GM19023 (cell line): ENCODE data around the gene MYH16.
A peak's percentile ranks its signal among the peaks of the same experiment; 100 is the strongest.
"Not testable (repeated sequence)": the region's sequence is repeated elsewhere in the genome, so short reads cannot be mapped to it uniquely, and the experiment has no call there.

Source experiments
- ATAC-seq: cut with Tn5 transposase; IDR thresholded peaks from one replicate; pipeline ENCODE4 v1.9.1; 2021; ENCODE audit warnings: mild to moderate bottlenecking, moderate library complexity; ENCODE audit not compliant: unreplicated experiment

Gene MYH16

DNA sequence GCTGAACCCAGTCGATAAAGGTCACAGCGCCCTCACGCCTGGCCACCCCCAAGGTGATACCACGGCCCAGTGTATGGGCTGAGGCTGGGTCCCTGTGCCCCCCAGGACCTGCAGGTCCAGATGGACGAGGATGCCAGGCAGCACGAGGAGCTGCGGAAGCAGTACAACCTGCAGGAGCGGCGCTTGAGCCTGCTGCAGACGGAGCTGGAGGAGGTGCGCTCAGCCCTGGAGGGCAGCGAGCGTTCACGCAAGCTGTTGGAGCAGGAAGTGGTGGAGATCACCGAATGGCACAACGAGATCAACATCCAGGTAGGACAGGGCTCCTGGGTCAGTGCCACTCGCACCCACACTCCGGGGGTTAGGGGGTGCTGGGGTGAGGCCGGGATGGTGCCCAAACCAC is 28.9 kb downstream of the MYH16 start:
- no peak for ATAC-seq

DNA sequence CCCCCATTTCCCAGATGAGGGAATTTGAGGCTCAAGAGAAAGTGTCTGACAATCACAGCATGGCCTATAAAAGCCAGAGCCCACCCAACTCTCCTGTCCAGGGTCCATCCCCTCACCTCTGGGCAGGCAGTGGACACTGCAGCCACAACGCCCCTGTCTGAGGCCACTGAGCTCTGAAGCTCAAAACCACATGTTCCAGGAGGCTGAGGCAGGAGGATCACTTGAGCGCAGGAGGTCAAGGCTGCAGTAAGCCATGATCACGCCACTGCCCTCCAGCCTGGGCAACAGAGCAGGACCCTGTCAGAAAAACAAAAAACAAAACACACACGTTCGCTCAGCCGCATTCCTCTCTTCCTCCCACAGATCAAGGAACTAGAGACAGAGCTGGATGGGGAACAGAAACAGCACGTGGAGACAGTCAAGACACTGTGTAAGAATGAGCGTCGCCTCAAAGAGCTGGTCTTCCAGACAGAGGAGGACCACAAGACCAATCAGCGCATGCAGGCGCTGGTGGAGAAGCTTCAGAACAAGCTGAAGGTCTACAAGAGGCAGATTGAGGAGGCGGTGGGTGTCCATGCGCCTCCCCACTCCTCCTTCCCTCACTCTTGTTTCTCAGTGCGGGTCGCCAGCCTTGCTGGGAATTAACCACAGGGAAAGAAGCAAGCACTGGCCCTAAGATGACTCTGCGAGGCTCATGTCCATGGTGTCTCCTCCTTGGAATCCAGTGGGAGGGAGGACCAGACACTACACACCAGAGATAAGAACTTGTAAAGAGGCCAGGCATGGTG is 33.0 kb downstream of the MYH16 start:
- ATAC-seq: no peak

DNA sequence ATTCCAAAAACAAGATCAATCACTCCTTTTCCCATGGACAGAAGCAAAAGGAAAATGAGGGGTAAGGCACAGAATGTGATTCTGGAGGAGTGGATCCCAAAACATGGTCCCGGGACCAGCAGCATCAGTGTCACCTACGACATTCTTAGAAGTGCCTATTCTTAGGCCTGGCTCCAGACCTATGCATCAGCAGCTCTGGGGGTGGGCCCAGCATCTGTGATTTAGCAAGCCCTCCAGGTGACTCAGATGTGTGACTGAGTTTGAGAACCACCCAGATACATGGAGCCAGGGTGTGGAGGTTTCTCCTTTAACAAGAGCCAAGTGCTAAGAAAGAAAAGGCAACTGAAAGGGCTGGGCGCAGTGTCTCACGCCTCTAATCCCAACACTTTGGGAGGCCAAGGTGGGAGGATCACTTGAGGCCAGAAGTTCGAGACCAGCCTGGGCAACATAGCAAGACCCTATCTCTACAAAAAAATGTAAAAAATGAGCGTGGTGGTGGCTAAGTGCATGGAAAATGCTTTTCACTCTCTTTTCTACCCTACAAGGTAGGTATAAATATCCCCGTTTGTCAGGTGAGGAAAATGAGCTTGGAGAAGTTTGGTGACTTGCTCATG is 35.9 kb downstream of the MYH16 start:
- ATAC-seq: no peak

DNA sequence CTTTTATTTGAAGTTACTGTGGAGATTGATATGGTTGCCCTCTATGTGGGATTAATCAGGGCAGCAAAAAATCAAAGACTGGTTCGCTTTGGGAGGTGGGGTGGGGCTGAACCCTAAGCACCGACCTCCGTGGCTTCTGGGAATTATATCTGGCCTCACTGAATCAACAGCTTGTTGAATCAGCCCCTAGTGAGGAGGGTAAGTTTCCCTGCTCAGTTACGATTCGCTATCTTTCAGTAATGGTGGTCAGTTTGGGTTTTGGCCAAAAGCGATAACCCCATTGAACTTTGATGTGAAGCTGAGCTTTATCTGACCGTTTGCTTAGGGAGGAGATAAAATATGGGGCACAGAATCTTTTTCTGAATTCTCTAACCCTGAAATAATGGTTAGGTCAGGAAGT is 36.5 kb downstream of the MYH16 start:
- ATAC-seq: no peak

DNA sequence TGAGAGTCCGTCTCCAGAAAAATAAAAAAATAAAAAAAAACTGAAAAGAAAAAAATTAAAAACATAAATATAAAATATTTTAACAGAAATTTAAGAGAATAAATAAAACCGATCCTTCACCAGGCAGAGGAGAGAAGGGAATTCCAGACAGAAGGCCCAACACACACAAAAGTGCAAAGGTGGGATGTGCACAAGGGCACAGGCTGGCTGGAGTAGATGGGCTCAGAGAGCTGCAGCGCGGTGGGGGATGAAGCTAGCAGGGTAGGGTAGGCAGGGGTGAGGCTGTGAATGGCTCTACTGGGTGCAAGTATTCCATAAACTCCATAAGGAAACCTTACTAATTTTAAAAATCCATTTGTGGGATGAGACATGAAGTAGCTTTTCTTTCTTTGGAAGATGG is 37.4 kb downstream of the MYH16 start:
- ATAC-seq: no peak

DNA sequence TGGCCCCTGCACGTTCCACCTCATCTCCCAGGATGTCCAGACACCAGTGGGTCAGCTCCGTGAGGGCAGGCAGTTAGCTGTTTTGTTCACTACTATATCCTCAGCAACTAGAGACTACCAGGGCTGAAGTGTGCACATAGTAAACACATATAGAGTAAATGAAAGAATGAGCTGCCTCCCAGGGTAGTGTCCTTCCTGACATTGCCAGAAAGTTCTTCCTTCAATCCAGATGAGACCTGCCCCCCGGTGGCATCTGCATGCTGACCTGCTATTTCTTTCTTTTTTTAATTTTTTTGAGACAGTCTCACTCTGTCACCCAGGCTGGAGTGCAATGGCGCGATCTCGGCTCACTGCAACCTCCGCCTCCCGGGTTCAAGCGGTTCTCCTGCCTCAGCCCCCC is 39.1 kb downstream of the MYH16 start:
- no peak for ATAC-seq

DNA sequence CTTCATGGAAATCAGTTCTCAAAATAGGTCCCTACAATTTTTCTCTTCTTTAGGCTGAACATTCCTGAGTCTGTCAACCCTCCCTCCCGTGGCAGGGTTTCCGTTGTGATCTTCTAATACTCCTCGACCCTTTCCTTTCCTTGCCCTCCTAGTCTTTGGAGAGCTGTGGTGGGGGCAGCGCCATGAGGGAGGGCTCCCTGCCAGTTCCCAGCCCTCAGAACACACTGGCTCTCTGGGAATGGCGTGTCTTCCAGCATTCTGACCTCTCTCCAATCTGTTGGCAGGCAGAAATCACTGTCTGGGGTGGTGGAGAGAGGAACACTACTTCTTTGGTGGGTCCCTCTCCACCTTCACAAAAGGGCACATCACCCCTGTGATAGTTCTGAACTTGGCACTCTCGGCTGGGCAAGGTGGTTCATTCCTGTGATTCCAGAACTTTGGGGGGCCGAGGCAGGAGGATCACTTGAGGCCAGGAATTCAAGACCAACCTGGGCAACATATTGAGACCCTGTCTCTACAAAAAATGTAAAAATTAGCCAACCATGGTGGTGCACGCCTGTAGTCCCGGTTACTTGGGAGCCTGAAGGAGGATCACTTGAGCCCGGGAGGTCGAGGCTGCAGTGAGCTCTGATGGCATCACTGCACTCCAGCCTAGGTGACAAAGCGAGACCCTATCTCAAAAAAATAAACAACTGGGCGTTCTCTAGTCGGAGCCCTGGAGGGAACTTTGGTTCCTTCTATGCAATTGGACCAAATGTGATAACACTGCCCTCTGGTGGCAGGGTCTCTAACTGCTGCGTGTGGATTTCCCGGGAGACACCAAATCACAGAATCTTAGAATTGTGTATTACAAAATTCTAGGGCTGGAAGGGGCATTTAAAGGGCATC is 39.9 kb downstream of the MYH16 start:
- no peak for ATAC-seq

DNA sequence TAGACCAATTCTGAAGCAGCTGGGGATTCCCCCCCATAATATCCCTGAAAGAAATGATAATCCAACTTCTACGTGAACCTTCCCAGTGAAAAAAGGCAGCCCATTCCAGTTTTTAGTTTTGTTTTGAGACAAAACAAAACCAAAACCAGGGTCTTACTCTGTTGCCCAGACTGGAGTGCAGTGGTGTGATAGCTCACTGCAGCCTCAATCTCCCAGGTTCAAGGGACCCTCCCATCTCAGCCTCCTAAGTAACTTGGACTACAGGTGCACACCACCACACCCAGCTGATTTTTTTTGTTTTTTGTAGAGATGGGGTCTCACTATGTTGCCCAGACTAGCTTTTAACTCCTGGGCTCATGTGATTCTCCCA is 40.5 kb downstream of the MYH16 start:
- no peak for ATAC-seq

DNA sequence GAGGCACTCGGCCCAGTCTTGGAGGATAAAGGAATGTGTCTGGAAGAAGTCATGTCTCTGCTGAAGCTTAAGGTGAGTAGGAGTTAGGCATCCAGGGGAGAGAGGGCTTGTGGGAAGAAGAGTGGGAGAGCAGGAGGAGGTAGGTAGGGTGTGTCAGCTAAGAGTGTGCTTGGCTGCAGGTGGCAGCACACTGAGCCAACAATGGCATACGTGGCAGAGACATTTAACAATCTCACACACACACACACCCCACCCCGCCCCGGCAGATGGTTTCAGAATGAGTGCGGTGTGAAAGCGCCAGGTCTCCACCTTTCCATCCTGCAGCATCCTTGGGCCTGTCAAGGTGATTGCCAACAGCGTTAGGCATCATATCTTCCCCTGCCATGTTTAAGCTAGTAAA is 41.9 kb downstream of the MYH16 start:
- no peak for ATAC-seq

DNA sequence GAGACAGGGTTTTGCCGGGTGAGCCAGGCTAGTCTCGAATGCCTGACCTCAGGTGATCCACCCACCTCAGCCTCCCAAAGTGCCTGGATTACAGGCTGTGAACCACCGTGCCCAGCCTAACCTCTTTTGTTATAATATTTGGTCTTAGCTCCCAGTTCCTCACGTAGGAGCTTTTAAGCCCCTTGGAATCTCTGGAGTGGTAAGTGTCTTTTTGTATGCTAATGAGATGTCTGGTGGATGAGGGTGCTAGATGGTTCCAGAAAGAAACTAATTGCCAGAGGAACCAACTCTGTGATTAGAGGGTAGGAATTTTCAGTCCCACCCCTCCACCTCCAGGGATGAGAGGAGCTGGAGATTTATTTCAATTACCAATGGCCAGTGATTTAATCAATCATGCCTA is 47.7 kb downstream of the MYH16 start:
- no peak for ATAC-seq

DNA sequence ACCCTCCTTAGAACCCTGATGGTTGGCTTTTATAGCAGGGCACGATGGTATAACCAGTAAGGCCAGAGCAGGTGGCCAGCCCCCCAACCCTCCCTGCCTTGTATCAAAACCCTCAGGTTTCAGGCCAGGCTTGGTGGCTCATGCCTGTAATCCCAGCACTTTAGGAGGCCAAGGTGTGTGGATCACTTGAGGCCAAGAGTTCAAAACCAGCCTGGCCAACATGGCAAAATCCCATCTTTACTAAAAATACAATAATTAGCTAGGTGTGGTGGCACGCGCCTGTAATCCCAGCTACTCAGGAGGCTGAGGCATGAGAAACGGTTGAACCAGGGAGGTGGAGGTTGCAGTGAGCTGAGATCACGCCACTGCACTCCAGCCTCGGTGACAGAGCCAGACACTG is 50.0 kb downstream of the MYH16 start:
- ATAC-seq: not testable (repeated sequence)

DNA sequence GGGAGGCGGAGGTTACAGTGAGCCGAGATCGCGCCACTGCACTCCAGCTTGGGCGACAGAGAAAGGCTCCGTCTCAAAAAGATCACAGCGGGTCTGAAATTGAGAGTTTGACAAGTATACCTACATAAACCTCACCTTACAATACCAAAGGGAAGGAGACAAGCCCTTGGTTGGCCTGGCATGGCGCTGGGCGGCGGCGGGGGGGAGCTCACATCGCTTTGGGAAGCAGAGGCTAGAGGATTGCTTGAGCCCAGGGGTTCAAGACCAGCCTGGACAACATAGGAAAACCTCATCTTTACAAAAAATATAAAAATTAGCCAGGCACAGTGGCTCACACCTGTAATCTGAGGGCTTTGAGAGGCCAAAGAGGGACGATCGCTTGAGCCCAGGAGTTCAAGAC is 51.9 kb downstream of the MYH16 start:
- ATAC-seq: no peak

DNA sequence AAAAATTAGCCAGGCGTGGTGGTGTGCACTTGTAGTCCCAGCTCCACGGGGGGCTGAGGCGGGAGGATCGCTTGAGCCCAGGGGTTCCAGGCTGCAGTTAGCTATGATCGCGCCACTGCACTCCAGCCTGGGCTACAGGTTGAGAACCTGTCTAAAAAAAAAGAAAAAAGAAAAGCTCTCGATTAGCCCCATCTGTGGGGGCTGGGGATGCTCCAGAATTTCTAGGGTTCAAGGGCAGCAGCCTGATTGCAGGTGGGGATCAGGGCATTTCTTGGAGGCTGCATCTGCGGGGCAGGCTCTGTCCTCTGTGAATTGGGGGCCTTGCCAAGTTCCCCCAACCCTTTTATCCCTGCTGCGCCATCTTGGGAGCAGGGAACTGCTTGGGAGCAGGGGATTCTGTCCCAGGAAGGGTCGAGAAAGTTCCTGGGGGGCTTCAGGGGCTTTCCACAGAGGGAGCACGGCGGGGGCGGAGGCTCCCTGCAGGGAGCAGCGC is 52.4 kb downstream of the MYH16 start:
- no peak for ATAC-seq

DNA sequence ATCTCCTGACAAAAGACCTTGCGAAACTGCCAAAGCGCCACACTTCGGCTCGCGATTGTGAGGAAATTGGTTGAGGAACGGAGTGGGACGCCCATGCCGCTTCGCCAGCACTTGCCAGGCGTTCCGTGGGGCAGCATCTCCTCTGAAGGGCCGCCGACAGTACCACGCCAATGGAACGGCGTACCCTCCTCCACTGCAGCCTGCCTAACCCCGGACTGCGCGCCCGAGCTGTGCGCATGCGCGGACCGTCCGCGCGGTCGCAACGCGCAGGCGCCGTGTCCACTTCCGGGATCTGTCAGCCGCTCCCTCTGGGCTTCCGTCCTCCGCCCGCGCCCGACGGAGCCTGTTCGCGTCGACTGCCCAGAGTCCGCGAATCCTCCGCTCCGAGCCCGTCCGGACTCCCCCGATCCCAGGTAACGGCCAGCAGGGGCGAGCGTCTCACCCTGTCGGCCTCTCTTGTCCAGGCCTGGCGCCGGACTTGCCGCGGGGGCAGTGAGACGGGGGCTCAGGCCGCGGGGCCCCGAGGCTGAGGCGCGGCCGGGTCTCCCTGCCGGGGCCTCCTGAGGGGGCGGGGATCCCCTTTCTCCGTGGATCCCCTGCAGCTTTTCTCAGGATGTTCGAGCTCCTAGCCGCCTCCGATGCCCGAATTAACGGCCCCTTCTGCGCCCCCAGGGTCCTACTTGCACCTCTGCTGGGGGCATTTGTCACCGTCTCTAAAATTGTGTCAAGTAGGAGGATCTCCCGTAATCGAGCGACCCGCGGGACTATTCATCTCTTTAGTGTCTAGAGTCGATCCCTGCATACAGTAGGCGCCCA is 53.2 kb downstream of the MYH16 start, which contains the start of gene ARPC1A:
ARPC1A (plus strand) TSS at position 307 of the 816 bp plus-strand sequence. CDS start 7,456 bp downstream, outside the sequence.
- peak; percentile 91 for ATAC-seq

DNA sequence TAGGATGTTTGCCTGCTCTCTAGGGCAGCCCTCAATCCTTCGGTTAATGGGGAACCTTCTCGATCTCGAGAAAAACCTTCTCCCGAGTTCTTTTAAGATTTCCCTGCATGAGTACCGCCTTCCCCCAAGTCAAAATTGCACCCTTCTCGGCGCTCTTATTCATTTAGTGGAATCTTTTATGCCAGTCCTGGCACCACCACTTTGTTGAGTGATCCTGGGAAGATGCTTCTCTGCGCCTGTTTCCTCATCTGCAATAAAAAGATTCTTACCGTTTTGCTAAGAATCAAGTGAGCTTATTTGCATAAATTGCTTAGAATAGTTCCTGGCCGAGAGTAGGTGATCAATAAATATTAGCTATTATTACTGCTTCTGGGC is 53.8 kb downstream of the MYH16 start:
- ATAC-seq: no peak

DNA sequence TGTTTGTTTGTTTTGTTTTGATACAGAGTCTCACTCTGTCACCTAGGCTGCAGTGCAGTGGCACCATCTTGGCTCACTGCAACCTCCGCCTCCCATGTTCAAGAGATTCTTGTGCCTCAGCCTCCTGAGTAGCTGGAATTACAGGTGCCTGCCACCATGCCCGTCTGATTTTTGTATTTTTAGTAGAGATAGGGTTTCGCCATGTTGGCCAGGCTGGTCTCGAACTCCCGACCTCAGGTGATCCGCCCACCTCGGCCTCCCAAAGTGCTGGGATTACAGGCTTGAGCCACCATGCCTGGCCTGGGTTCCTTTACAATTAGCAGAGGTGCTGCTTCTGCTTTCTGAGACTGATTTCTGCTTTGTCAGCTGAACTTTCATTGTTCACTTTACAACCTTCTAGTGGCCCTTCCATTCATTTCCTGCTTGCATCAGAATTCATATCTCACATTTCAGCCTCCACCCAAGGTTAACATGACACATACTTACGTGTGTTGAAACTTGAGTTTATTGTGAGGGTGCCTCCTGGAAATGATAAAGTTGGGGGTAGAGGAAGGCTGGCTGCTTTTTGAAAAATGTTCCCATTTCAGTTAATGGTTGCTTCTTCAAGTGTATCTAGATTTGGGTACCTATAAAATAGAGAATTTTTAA is 57.8 kb downstream of the MYH16 start:
- not testable (repeated sequence) for ATAC-seq

DNA sequence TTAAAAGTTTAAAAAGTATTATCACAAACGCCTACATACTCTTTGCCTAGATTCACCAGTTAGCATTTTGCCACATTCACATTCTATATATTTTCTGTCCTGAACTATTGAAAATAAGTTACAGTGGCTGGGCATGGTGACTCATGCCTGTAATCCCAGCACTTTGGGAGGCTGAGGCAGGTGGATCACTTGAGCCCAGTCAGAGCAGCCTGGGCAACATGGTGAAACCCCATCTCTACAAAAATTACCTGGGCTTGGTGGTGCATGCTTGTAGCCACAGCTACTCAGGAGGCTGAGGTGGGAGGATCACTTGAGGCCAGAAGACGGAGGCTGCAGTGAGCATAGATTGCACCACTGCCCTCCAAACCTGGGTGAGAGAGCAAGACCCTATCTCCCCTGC is 58.4 kb downstream of the MYH16 start:
- no peak for ATAC-seq

DNA sequence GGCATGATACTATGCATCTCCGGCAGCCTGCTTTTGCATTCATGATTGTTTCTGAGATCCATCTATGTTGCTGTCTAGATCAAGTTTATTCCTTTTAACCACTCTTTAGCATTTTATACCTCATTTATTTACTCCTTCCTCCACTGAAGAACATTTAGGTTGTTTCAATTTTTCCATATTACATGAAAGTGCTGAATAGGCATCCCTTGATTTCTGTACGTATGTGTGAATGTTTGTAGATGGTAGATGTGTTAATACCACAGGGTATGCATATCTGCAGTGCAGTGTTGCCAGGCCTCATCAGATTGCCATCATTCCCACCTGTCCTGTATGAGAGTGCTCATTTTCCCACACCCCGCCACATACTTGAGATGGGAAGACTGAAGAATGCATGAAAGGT is 67.0 kb downstream of the MYH16 start:
- no peak for ATAC-seq

DNA sequence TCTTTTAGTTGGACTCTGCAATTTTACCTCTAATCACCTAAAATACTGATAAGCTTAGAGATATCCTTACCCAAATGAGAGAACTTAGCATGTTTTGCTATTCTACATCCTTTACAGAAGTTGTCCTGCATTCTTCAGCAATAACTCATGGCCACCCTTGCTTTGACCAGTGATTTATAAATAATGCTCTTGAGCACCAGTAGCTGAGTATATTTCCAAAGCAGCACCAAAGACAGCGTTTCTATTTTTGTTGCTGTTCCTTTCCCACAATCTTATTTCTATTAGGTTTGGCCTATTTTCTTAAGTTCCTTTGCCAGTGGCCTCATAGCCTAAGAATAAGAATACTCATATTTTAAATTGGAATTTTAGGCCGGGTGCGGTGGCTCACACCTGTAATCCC is 68.0 kb downstream of the MYH16 start:
- no peak for ATAC-seq

DNA sequence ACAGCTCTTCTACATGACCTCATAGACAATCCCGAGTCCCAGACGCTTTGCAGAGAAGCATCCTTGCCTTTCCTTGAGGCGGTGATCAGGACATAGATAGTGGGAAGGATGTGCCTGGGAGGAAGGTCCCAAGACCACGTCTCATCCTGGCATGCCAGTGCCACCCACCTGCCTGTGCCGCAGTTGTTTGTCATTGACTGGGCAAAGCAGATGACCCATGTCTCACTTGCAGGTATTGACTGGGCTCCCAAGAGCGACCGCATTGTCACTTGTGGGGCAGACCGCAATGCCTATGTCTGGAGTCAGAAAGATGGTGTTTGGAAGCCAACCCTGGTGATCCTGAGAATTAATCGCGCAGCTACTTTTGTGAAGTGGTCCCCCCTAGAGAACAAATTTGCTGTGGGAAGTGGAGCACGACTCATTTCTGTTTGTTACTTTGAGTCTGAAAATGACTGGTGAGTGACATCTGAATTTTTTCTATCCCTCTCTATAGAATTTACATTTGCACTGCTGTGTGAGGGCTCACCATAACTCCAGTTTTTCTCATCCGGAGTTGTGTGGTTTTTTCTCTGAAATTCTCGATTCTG is 71.5 kb downstream of the MYH16 start:
- no peak for ATAC-seq
